Stomach (tissue), 4 donors: ENCODE results near the gene INVS.

Source experiments
- CTCF ChIP-seq, 7 experiments: fragments of 450-650 bp in 4 of 7; fragments of 200-600 bp in 3 of 7; sonication (generic) in 3 of 7; IDR thresholded peaks; one replicate each; pipeline ENCODE4 v1.5.1; 2016 to 2019; ENCODE audit warnings: antibody characterized with exemption in 7 of 7, control low read depth in 2 of 7, mild to moderate bottlenecking in 1 of 7
- POLR2AphosphoS5 ChIP-seq, 3 donors: sonication (generic); formaldehyde crosslinking; IDR thresholded peaks; one replicate each; pipeline ENCODE4 v1.6.1; 2016; ENCODE audit warnings: antibody characterized with exemption in 3 of 3

DNA sequence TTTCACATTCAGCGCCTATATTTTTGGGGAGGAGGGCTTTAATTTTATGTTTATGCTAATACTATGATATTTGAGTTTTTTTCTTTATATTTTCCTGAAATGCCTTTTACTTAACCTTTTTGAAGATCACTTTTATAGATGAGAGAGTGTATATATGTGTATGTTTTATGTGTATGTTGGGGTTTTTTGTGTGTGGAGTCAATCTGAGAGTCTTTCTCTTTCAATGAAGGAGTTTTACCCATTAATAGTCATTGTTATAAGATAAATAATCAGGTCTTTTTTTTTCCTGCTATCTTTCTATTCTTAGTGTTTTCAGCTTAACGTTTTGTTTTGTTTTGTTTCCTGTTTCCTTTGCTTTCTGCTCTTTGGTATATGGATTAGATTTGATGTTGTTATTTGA, 141.5 kb downstream of the INVS start:
- no peak for TF ChIP-seq CTCF (IDR thresholded peaks at IDR 0.05)
- no peak for TF ChIP-seq POLR2AphosphoS5 (IDR thresholded peaks at IDR 0.05)
